SK-N-SH (cell line): ENCODE data around the gene TBC1D21. TPM values are rescaled to one million over a fixed set of nuclear protein-coding genes. Genes with fewer than 3 reads are reported as not detected.

Experiments
- CTCF ChIA-PET: fragments of 300-600, 350-600 bp; formaldehyde crosslinking; extraction: SDS; loops from one replicate; lab custom pipeline; 2021; lab: Yijun Ruan, JAX
- POLR2A ChIA-PET: fragments of 350-600 bp; sonication (Branson Sonifier 250); formaldehyde crosslinking; extraction: SDS; loops from one replicate; lab custom pipeline; 2020; ENCODE audit warnings: antibody characterized with exemption, inconsistent platforms; lab: Yijun Ruan, JAX
- DNase-seq: peaks from one replicate; pipeline ENCODE4 v3.0.0; 2012
- H2AFZ ChIP-seq: fragments of 200-600 bp; sonication (generic); 2 replicates; pipeline ENCODE4 v1.8.1; 2016; ENCODE audit warnings: antibody characterized with exemption, mild to moderate bottlenecking, low read depth
- H3F3A ChIP-seq: fragments of 200-600 bp; sonication (generic); replicated peaks from 2 replicates; pipeline ENCODE3; 2016; ENCODE audit warnings: antibody characterized with exemption, mild to moderate bottlenecking; ENCODE audit not compliant: insufficient read depth
- H3K27ac ChIP-seq, 2 experiments: fragments of 200-500 bp in 1 of 2; fragments of 200-600 bp in 1 of 2; sonication (Bioruptor generic) in 1 of 2; sonication (generic), shearing (Covaris generic) in 1 of 2; 2 replicates each; pipeline versions ENCODE4 v1.5.1 to v1.6.1; 2014 to 2016; ENCODE audit warnings: low read depth in 2 of 2, inconsistent platforms in 1 of 2, low read length in 1 of 2, mild to moderate bottlenecking in 1 of 2, mixed read lengths in 1 of 2
- H3K27me3 ChIP-seq: fragments of 200-600 bp; sonication (generic), shearing (Covaris generic); 2 replicates; pipeline ENCODE4 v1.6.1; 2016; ENCODE audit warnings: mixed run types; ENCODE audit not compliant: insufficient read depth
- H3K36me3 ChIP-seq, 2 experiments: fragments of 200-500 bp in 1 of 2; fragments of 200-600 bp in 1 of 2; sonication (Bioruptor generic) in 1 of 2; sonication (generic) in 1 of 2; replicated peaks in 1 of 2; 2 replicates each; pipeline versions ENCODE3 to v1.5.1; 2014 to 2016; ENCODE audit warnings: low read length in 1 of 2, mild to moderate bottlenecking in 1 of 2; ENCODE audit not compliant: insufficient read depth in 2 of 2, control insufficient read depth in 1 of 2
- H3K4me1 ChIP-seq, 2 experiments: fragments of 200-500 bp in 1 of 2; fragments of 200-600 bp in 1 of 2; sonication (Bioruptor generic) in 1 of 2; sonication (generic), shearing (Covaris generic) in 1 of 2; 2 replicates each; pipeline versions ENCODE4 v1.5.1 to v1.6.1; 2014 to 2016; ENCODE audit warnings: low read depth in 1 of 2, low read length in 1 of 2, mixed run types in 1 of 2; ENCODE audit not compliant: insufficient read depth in 2 of 2, control insufficient read depth in 1 of 2
- H3K4me2 ChIP-seq: fragments of 200-600 bp; sonication (generic), shearing (Covaris generic); 2 replicates; pipeline ENCODE4 v1.6.1; 2017; ENCODE audit warnings: mixed run types
- H3K4me3 ChIP-seq, 2 experiments: fragments of 200-500 bp in 1 of 2; fragments of 200-600 bp in 1 of 2; sonication (Bioruptor generic) in 1 of 2; sonication (generic), shearing (Covaris generic) in 1 of 2; 2 replicates each; pipeline versions ENCODE4 v1.5.1 to v1.8.1; 2014 to 2016; ENCODE audit warnings: low read depth in 2 of 2, inconsistent platforms in 1 of 2, low read length in 1 of 2, mild to moderate bottlenecking in 1 of 2, mixed read lengths in 1 of 2, moderate library complexity in 1 of 2
- H3K79me2 ChIP-seq: fragments of 200-600 bp; sonication (generic); 2 replicates; pipeline ENCODE4 v1.8.1; 2017; ENCODE audit warnings: mild to moderate bottlenecking; ENCODE audit not compliant: insufficient read depth
- H3K9ac ChIP-seq: fragments of 200-600 bp; sonication (generic); 2 replicates; pipeline ENCODE4 v1.6.1; 2017; ENCODE audit warnings: mixed run types
- H3K9me2 ChIP-seq: fragments of 200-600 bp; sonication (generic); 2 replicates; pipeline ENCODE4 v1.6.1; 2017; ENCODE audit warnings: mixed run types
- H3K9me3 ChIP-seq: fragments of 200-600 bp; sonication (generic); 2 replicates; pipeline ENCODE4 v1.6.1; 2017; ENCODE audit warnings: mixed run types, mild to moderate bottlenecking, moderate library complexity
- H4K20me1 ChIP-seq: fragments of 200-600 bp; sonication (generic); 2 replicates; pipeline ENCODE4 v1.6.1; 2017; ENCODE audit warnings: mild to moderate bottlenecking, mixed run types; ENCODE audit not compliant: insufficient read depth
- EP300 ChIP-seq, 2 experiments: IDR thresholded peaks; 2 replicates each; pipeline versions ENCODE4 v1.4.0 to v1.6.1; 2012; ENCODE audit warnings: borderline replicate concordance in 1 of 2, low read depth in 1 of 2, low read length in 1 of 2
- EZH2phosphoT487 ChIP-seq: fragments of 200-600 bp; sonication (generic); IDR thresholded peaks from 2 replicates; pipeline ENCODE4 v1.6.1; 2017; ENCODE audit warnings: low read depth, mixed run types, mild to moderate bottlenecking, antibody characterized with exemption, moderate library complexity, borderline replicate concordance
- FOSL2 ChIP-seq: IDR thresholded peaks from 2 replicates; pipeline ENCODE4 v1.4.0; 2012; ENCODE audit warnings: low read depth, mild to moderate bottlenecking, moderate library complexity, borderline replicate concordance
- GATA2 ChIP-seq: sonication (generic); formaldehyde crosslinking; IDR thresholded peaks from 2 replicates; pipeline ENCODE4 v1.5.0; 2020; ENCODE audit warnings: mild to moderate bottlenecking, missing genetic modification reagents
- JUND ChIP-seq: IDR thresholded peaks from 2 replicates; pipeline ENCODE4 v1.4.0; 2012
- MEF2A ChIP-seq: IDR thresholded peaks from 2 replicates; pipeline ENCODE4 v1.4.0; 2012; ENCODE audit warnings: low read depth, borderline replicate concordance
- MXI1 ChIP-seq: IDR thresholded peaks from 2 replicates; pipeline ENCODE4 v1.6.1; 2012; ENCODE audit warnings: mild to moderate bottlenecking, low read depth, low read length, improper control_type of control experiment
- NFIC ChIP-seq: IDR thresholded peaks from 2 replicates; pipeline ENCODE4 v1.4.0; 2012; ENCODE audit warnings: borderline replicate concordance
- NRF1 ChIP-seq: IDR thresholded peaks from 2 replicates; pipeline ENCODE4 v1.6.1; 2012; ENCODE audit warnings: low read depth, mild to moderate bottlenecking, low read length
- POLR2AphosphoS5 ChIP-seq: IDR thresholded peaks from 2 replicates; pipeline ENCODE4 v1.6.1; 2012; ENCODE audit warnings: low read depth, low read length
- RCOR1 ChIP-seq: fragments of 150-350 bp; IDR thresholded peaks from 2 replicates; pipeline ENCODE4 v1.6.1; 2017; ENCODE audit warnings: antibody characterized with exemption, low read length
- RFX5 ChIP-seq: IDR thresholded peaks from 2 replicates; pipeline ENCODE4 v1.6.1; 2012; ENCODE audit warnings: mild to moderate bottlenecking, improper control_type of control experiment, low read length
- SIN3A ChIP-seq: IDR thresholded peaks from 2 replicates; pipeline ENCODE4 v1.6.1; 2012; ENCODE audit warnings: low read depth, mild to moderate bottlenecking, low read length, moderate library complexity, borderline replicate concordance
- SMC3 ChIP-seq: IDR thresholded peaks from 2 replicates; pipeline ENCODE4 v1.6.1; 2012; ENCODE audit warnings: low read depth, low read length, improper control_type of control experiment
- TAF1 ChIP-seq: IDR thresholded peaks from 2 replicates; pipeline ENCODE4 v1.6.1; 2012; ENCODE audit warnings: low read depth, mild to moderate bottlenecking, low read length, moderate library complexity, borderline replicate concordance
- WGBS: methylation state at CpG from one replicate; pipeline ENCODE4 v1.1.6; 2017; ENCODE audit warnings: low lambda C conversion rate; 5-methylcytosine and 5-hydroxymethylcytosine counted together
- polyA plus RNA-seq, 3 experiments: library from polyadenylated mRNA; depleted of rRNA; stranded (reverse); fragments of >200 nt; gene quantifications; 2 replicates each; pipeline ENCODE4 v1.2.3, GENCODE V29; 2012
- TF ChIP-seq, protein P1 (sequence below): fragments of 150-350 bp; IDR thresholded peaks from 2 replicates; pipeline ENCODE4 v1.6.1; 2016; ENCODE audit warnings: mild to moderate bottlenecking, low read depth, low read length
- TF ChIP-seq, protein P2 (sequence below): IDR thresholded peaks from 2 replicates; pipeline ENCODE4 v1.4.0; 2012; ENCODE audit warnings: low read depth
- TF ChIP-seq, protein P3 (sequence below): IDR thresholded peaks from 2 replicates; pipeline ENCODE4 v1.4.0; 2012; ENCODE audit warnings: low read depth, borderline replicate concordance
- TF ChIP-seq, protein P4 (sequence below): fragments of 150-350 bp; IDR thresholded peaks from 2 replicates; pipeline ENCODE4 v1.6.1; 2017; ENCODE audit warnings: antibody characterized with exemption, low read length, low read depth, borderline replicate concordance
- TF ChIP-seq, protein P5 (sequence below): IDR thresholded peaks from 2 replicates; pipeline ENCODE4 v1.4.0; 2012; ENCODE audit warnings: low read depth, borderline replicate concordance

Gene TBC1D21
- polyA plus RNA-seq, 1 of the 3 experiments (the other 2 are of a cell fraction): not detected

DNA sequence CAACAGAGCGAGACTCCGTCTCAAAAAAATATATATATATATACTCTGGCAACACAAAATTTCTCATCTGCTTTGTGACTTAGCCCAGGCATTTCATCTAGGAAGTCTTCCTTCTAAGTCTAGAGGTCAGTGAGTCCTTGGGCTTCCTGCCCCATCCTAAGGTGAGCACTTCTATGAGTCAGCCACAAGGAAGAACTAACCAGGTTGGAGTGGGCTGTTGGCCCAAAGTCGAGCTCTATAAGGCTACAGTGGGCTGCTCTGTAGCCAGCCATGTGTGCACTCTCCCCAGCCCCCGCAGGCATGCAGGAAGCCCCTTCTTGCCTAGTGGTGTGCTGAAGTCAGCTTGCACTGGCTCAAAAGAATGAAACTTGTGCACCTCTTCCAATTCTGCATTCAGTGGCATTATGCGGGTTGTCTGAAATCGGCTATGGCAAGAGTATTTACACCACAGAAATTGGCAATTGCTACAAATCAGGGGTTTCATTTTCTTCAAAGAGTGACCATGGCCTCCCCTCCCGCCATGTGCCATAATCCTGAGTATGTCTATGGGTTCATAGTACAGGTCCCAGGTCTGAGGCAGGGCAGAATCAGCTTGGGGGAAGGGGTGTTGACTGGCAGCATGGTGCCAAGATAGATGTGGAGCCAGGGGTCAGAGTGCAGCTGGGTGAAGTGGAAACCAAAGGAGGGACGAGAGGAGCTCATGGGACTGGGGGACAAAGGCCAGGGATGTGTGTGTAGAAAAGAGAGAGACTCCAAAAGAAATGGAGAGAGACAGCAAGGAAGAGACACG is 30.9 kb downstream of the TBC1D21 start:
- DNase-seq: no peak
- Histone ChIP-seq H3K9me3 (no peaks in the 10 kb centered on the region), H3K79me2 (no peaks in the 10 kb centered on the region), H3K9ac (no peak overlapping the region), H3K4me3 (no peak overlapping the region), H3F3A (no peaks in the 10 kb centered on the region), H3K36me3 (no peaks in the 10 kb centered on the region), H3K4me1 (peaks cover 10 to 12% of the 10 kb centered on the region in 2 experiments; a peak in 2 of 4 replicates), H2AFZ (no peak overlapping the region), H3K27me3 (no peaks in the 10 kb centered on the region)
- POLR2A ChIA-PET: no interaction called here
- 88% methylated on average over 8 of the region's 9 CpGs for WGBS
- TF ChIP-seq, protein P1, sequence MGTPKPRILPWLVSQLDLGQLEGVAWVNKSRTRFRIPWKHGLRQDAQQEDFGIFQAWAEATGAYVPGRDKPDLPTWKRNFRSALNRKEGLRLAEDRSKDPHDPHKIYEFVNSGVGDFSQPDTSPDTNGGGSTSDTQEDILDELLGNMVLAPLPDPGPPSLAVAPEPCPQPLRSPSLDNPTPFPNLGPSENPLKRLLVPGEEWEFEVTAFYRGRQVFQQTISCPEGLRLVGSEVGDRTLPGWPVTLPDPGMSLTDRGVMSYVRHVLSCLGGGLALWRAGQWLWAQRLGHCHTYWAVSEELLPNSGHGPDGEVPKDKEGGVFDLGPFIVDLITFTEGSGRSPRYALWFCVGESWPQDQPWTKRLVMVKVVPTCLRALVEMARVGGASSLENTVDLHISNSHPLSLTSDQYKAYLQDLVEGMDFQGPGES: no peak
- TF ChIP-seq JUND (no peak), POLR2AphosphoS5 (no peak), NRF1 (no peak), TAF1 (no peak), FOSL2 (no peak), MEF2A (no peak), RFX5 (no peak), EZH2phosphoT487 (no peak), RCOR1 (no peak), GATA2 (CRISPR knock-in tag) (no peak), MXI1 (no peak), SIN3A (no peak), SMC3 (no peak), NFIC (no peak), EP300 (IDR thresholded peaks at IDR 0.05; ENCODE audit: borderline replicate concordance in 1 of 2, low read depth in 1 of 2, low read length in 1 of 2) (no peak)
- TF ChIP-seq, protein P2, sequence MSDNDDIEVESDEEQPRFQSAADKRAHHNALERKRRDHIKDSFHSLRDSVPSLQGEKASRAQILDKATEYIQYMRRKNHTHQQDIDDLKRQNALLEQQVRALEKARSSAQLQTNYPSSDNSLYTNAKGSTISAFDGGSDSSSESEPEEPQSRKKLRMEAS: no peak
- TF ChIP-seq, protein P3, sequence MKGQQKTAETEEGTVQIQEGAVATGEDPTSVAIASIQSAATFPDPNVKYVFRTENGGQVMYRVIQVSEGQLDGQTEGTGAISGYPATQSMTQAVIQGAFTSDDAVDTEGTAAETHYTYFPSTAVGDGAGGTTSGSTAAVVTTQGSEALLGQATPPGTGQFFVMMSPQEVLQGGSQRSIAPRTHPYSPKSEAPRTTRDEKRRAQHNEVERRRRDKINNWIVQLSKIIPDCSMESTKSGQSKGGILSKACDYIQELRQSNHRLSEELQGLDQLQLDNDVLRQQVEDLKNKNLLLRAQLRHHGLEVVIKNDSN: no peak
- TF ChIP-seq, protein P4, sequence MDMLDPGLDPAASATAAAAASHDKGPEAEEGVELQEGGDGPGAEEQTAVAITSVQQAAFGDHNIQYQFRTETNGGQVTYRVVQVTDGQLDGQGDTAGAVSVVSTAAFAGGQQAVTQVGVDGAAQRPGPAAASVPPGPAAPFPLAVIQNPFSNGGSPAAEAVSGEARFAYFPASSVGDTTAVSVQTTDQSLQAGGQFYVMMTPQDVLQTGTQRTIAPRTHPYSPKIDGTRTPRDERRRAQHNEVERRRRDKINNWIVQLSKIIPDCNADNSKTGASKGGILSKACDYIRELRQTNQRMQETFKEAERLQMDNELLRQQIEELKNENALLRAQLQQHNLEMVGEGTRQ: no peak
- TF ChIP-seq, protein P5, sequence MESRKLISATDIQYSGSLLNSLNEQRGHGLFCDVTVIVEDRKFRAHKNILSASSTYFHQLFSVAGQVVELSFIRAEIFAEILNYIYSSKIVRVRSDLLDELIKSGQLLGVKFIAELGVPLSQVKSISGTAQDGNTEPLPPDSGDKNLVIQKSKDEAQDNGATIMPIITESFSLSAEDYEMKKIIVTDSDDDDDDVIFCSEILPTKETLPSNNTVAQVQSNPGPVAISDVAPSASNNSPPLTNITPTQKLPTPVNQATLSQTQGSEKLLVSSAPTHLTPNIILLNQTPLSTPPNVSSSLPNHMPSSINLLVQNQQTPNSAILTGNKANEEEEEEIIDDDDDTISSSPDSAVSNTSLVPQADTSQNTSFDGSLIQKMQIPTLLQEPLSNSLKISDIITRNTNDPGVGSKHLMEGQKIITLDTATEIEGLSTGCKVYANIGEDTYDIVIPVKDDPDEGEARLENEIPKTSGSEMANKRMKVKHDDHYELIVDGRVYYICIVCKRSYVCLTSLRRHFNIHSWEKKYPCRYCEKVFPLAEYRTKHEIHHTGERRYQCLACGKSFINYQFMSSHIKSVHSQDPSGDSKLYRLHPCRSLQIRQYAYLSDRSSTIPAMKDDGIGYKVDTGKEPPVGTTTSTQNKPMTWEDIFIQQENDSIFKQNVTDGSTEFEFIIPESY: no peak
- TF ChIP-seq, all 33 proteins: peak for 0
- Histone ChIP-seq H3K4me2 (no peak overlapping the region), H4K20me1 (no peaks in the 10 kb centered on the region), H3K9me2 (no peaks in the 10 kb centered on the region), H3K27ac (no peak overlapping the region)
- CTCF ChIA-PET: interaction anchor here (1.1 to 13.4 kb wide), 3 partner anchors 9 to 204 kb away, joined by 4 to 148 read pairs (median 93); partner anchors contain the start of gene TBC1D21
